Muscle of back (tissue), 11 donors: ENCODE measurements around the gene LPAR1. TPM values are rescaled to one million over a fixed set of nuclear protein-coding genes. Genes with fewer than 3 reads are reported as not detected.

Experiments used
- DNase-seq, 3 donors: peaks; one replicate each; pipeline versions ENCODE4 v3.0.0 to v3.0.0-alpha.2; 2013
- polyA plus RNA-seq, 10 donors: library from polyadenylated mRNA; unstranded; fragments of 120-200 nt; gene quantifications; one replicate each; pipeline ENCODE4 v1.2.1, GENCODE V29; 2013; ENCODE audit not compliant: insufficient read length in 10 of 10

The LPAR1 gene
- polyA plus RNA-seq, 10 donors: 40.5 to 68.3 (median 53.0) TPM

GRCh38 chr9:111039231-111039906 is 1.1 kb upstream of the LPAR1 start:
- no peak for DNase-seq

- DNase-seq: peak in 2 of 3 donors; percentile 61 to 87
Measured at GRCh38 chr9:111037708-111038330, 451 bp downstream of the LPAR1 start.

GRCh38 chr9:111037356-111037707 is 938 bp downstream of the LPAR1 start:
- DNase-seq: peak in 1 of 3 donors; percentile 82

GRCh38 chr9:111036946-111037345 is 1.3 kb downstream of the LPAR1 start:
- DNase-seq: no peak

- peak in 2 of 3 donors; percentile 68 to 87 for DNase-seq
Measured at GRCh38 chr9:111036429-111036789, 1.9 kb downstream of the LPAR1 start.

GRCh38 chr9:111035543-111036428 is 2.5 kb downstream of the LPAR1 start:
- DNase-seq: peak in 1 of 3 donors; percentile 50

- no peak for DNase-seq
Measured at GRCh38 chr9:111034898-111035539, 3.3 kb downstream of the LPAR1 start.

GRCh38 chr9:111034170-111034897 is 3.9 kb downstream of the LPAR1 start:
- peak in 1 of 3 donors; percentile 63 for DNase-seq

GRCh38 chr9:111030492-111030891 is 7.8 kb downstream of the LPAR1 start:
- no peak for DNase-seq

GRCh38 chr9:111029260-111029659 is 9.0 kb downstream of the LPAR1 start:
- no peak for DNase-seq

GRCh38 chr9:111027798-111028197 is 10.5 kb downstream of the LPAR1 start:
- no peak for DNase-seq

- no peak for DNase-seq
Measured at GRCh38 chr9:111023128-111023527, 15.1 kb downstream of the LPAR1 start.

- no peak for DNase-seq
Measured at GRCh38 chr9:111020594-111020993, 17.7 kb downstream of the LPAR1 start.

GRCh38 chr9:111016426-111017045 is 21.7 kb downstream of the LPAR1 start:
- peak in 1 of 3 donors; percentile 60 for DNase-seq

- no peak for DNase-seq
Measured at GRCh38 chr9:111016016-111016415, 22.3 kb downstream of the LPAR1 start.

GRCh38 chr9:111013707-111014106 is 24.6 kb downstream of the LPAR1 start:
- DNase-seq: no peak

GRCh38 chr9:111013250-111013649 is 25.0 kb downstream of the LPAR1 start:
- DNase-seq: no peak

GRCh38 chr9:111008158-111009075 is 29.9 kb downstream of the LPAR1 start:
- DNase-seq: no peak

- no peak for DNase-seq
Measured at GRCh38 chr9:111005746-111006470, 32.4 kb downstream of the LPAR1 start.
